ENCODE data around the gene SERPINE3.

Gene SERPINE3

GRCh38 chr13:51325837-51326236 is 13.7 kb upstream of the SERPINE3 start:
- DNase-seq (ENCODE audit: low read depth), result no peak
- TF ChIP-seq CTCF (IDR thresholded peaks at IDR 0.05; ENCODE audit: control insufficient read depth, extremely low read depth, insufficient read depth), result no peak
- H3K4me3 ChIP-seq (ENCODE audit: low read depth, low read length), result no peak overlapping the region

- no peak overlapping the region for H3K4me3 ChIP-seq (ENCODE audit: low read depth, low read length)
- no peak for TF ChIP-seq CTCF (IDR thresholded peaks at IDR 0.05; ENCODE audit: control insufficient read depth, extremely low read depth, insufficient read depth)
- DNase-seq (ENCODE audit: low read depth), result no peak
These were observed 12.7 kb upstream of the SERPINE3 start for GRCh38 chr13:51326777-51327176.

GRCh38 chr13:51327961-51328360 is 11.5 kb upstream of the SERPINE3 start:
- no peak overlapping the region for H3K4me3 ChIP-seq (ENCODE audit: low read depth, low read length)
- TF ChIP-seq CTCF (IDR thresholded peaks at IDR 0.05; ENCODE audit: control insufficient read depth, extremely low read depth, insufficient read depth), result no peak
- no peak for DNase-seq (ENCODE audit: low read depth)

- no peak for TF ChIP-seq CTCF (IDR thresholded peaks at IDR 0.05; ENCODE audit: control insufficient read depth, extremely low read depth, insufficient read depth)
- no peak for DNase-seq (ENCODE audit: low read depth)
- no peak overlapping the region for H3K4me3 ChIP-seq (ENCODE audit: low read depth, low read length)
These were observed 11.0 kb upstream of the SERPINE3 start for GRCh38 chr13:51328488-51328887.

- TF ChIP-seq CTCF (IDR thresholded peaks at IDR 0.05; ENCODE audit: control insufficient read depth, extremely low read depth, insufficient read depth), result no peak
- no peak for DNase-seq (ENCODE audit: low read depth)
- H3K4me3 ChIP-seq (ENCODE audit: low read depth, low read length), result no peak overlapping the region
These were observed 9.9 kb upstream of the SERPINE3 start for GRCh38 chr13:51329606-51330005.

GRCh38 chr13:51330791-51331190 is 8.7 kb upstream of the SERPINE3 start:
- DNase-seq (ENCODE audit: low read depth), result no peak
- no peak for TF ChIP-seq CTCF (IDR thresholded peaks at IDR 0.05; ENCODE audit: control insufficient read depth, extremely low read depth, insufficient read depth)
- no peak overlapping the region for H3K4me3 ChIP-seq (ENCODE audit: low read depth, low read length)

GRCh38 chr13:51331354-51331861 is 8.1 kb upstream of the SERPINE3 start:
- no peak for DNase-seq (ENCODE audit: low read depth)
- TF ChIP-seq CTCF (IDR thresholded peaks at IDR 0.05; ENCODE audit: control insufficient read depth, extremely low read depth, insufficient read depth), result no peak
- H3K4me3 ChIP-seq (ENCODE audit: low read depth, low read length), result no peak overlapping the region
